Endodermal cell (in vitro differentiated cells): Measurements from ENCODE around the gene SYNDIG1. TPM values are rescaled to one million over a fixed set of nuclear protein-coding genes. Genes with fewer than 3 reads are reported as not detected.

Experiments used
- DNase-seq: peaks from one replicate; pipeline ENCODE4 v3.0.0-alpha.2; 2017
- H3K27ac ChIP-seq: 2 replicates; pipeline ENCODE4 v1.5.1; 2013; ENCODE audit warnings: mild to moderate bottlenecking, low read depth, low read length, moderate library complexity
- H3K27me3 ChIP-seq: 2 replicates; pipeline ENCODE4 v1.6.1; 2013; ENCODE audit warnings: mild to moderate bottlenecking, low read length, moderate library complexity; ENCODE audit not compliant: insufficient read depth, control insufficient read depth, poor library complexity, severe bottlenecking
- H3K36me3 ChIP-seq: 2 replicates; pipeline ENCODE4 v1.7.0; 2013; ENCODE audit warnings: mild to moderate bottlenecking, low read length, moderate library complexity; ENCODE audit not compliant: control insufficient read depth, insufficient read depth
- H3K4me1 ChIP-seq: one replicate; pipeline ENCODE4 v1.7.0; 2013; ENCODE audit warnings: low read length; ENCODE audit not compliant: control insufficient read depth, insufficient read depth
- H3K4me3 ChIP-seq: 2 replicates; pipeline ENCODE4 v1.5.1; 2013; ENCODE audit warnings: mild to moderate bottlenecking, low read length, moderate library complexity
- H3K9ac ChIP-seq: 2 replicates; pipeline ENCODE4 v1.6.1; 2013; ENCODE audit warnings: mild to moderate bottlenecking, low read length, moderate library complexity; ENCODE audit not compliant: poor library complexity, severe bottlenecking; ENCODE audit errors: extremely low read depth
- H3K9me3 ChIP-seq: 2 replicates; pipeline ENCODE4 v1.6.1; 2013; ENCODE audit warnings: mild to moderate bottlenecking, low read length, moderate library complexity; ENCODE audit not compliant: control insufficient read depth
- H3K27ac Mint-ChIP-seq: 2 replicates; pipeline ENCODE4 v1.8.0; 2020; ENCODE audit warnings: mixed read lengths
- H3K27me3 Mint-ChIP-seq: 2 replicates; pipeline ENCODE4 v1.8.0; 2021; ENCODE audit warnings: mild to moderate bottlenecking, mixed read lengths; ENCODE audit not compliant: insufficient read depth
- H3K36me3 Mint-ChIP-seq: 2 replicates; pipeline ENCODE4 v1.8.0; 2020; ENCODE audit warnings: low read depth, mixed read lengths
- H3K4me1 Mint-ChIP-seq: 2 replicates; pipeline ENCODE4 v1.8.0; 2020; ENCODE audit warnings: mixed read lengths
- H3K4me3 Mint-ChIP-seq: 2 replicates; pipeline ENCODE4 v1.8.0; 2020; ENCODE audit warnings: mild to moderate bottlenecking, moderate library complexity, mixed read lengths
- H3K9me3 Mint-ChIP-seq: 2 replicates; pipeline ENCODE4 v1.8.0; 2020; ENCODE audit warnings: mild to moderate bottlenecking, mixed read lengths
- WGBS, 2 experiments: methylation state at CpG; one replicate each; pipeline versions ENCODE4 v1.1.5 to v1.1.7; 2013; ENCODE audit warnings: missing lambda C conversion rate in 2 of 2, mixed read lengths in 1 of 2; ENCODE audit not compliant: insufficient coverage in 1 of 2, insufficient read length in 1 of 2; 5-methylcytosine and 5-hydroxymethylcytosine counted together
- total RNA-seq, 2 donors: library from RNA; stranded (reverse); fragmentation: NEBNext Ultra II Directional in 1 of 2; extraction: Animal tissue kit (Norgen Biotek cat#: 25700) in 1 of 2; gene quantifications; 2 replicates in 1 of 2; 3 replicates in 1 of 2; pipeline ENCODE4 v1.2.1, GENCODE V29; 2021
- TF ChIP-seq, protein P1 (sequence below): fragments of 200-600 bp; sonication (generic); conservative IDR thresholded peaks from 2 replicates; pipeline ENCODE4 v1.5.0; 2021; ENCODE audit warnings: antibody characterized with exemption, mild to moderate bottlenecking

The SYNDIG1 gene
- total RNA-seq, 2 donors from 2014 or later = 5.5 to 6.8 TPM

GRCh38 chr20:24584078-24584477, 114.6 kb downstream of the SYNDIG1 start:
- Histone ChIP-seq H3K4me1 (no peaks in the 10 kb centered on the region), H3K27me3 (no peaks in the 10 kb centered on the region), H3K9ac (no peak overlapping the region), H3K9me3 (no peaks in the 10 kb centered on the region), H3K36me3 (no peaks in the 10 kb centered on the region), H3K27ac (no peak overlapping the region), H3K4me3 (no peak overlapping the region)
- no peak for DNase-seq
- Mint-ChIP-seq H3K4me1 (no peaks in the 10 kb centered on the region), H3K36me3 (no peaks in the 10 kb centered on the region), H3K27me3 (no peaks in the 10 kb centered on the region), H3K9me3 (no peaks in the 10 kb centered on the region), H3K27ac (no peak overlapping the region), H3K4me3 (no peak overlapping the region)
- WGBS, 2 experiments = 92% methylated on average over 9 of the region's 9 CpGs
- TF ChIP-seq, protein P1, sequence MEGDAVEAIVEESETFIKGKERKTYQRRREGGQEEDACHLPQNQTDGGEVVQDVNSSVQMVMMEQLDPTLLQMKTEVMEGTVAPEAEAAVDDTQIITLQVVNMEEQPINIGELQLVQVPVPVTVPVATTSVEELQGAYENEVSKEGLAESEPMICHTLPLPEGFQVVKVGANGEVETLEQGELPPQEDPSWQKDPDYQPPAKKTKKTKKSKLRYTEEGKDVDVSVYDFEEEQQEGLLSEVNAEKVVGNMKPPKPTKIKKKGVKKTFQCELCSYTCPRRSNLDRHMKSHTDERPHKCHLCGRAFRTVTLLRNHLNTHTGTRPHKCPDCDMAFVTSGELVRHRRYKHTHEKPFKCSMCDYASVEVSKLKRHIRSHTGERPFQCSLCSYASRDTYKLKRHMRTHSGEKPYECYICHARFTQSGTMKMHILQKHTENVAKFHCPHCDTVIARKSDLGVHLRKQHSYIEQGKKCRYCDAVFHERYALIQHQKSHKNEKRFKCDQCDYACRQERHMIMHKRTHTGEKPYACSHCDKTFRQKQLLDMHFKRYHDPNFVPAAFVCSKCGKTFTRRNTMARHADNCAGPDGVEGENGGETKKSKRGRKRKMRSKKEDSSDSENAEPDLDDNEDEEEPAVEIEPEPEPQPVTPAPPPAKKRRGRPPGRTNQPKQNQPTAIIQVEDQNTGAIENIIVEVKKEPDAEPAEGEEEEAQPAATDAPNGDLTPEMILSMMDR = no peak

DNA sequence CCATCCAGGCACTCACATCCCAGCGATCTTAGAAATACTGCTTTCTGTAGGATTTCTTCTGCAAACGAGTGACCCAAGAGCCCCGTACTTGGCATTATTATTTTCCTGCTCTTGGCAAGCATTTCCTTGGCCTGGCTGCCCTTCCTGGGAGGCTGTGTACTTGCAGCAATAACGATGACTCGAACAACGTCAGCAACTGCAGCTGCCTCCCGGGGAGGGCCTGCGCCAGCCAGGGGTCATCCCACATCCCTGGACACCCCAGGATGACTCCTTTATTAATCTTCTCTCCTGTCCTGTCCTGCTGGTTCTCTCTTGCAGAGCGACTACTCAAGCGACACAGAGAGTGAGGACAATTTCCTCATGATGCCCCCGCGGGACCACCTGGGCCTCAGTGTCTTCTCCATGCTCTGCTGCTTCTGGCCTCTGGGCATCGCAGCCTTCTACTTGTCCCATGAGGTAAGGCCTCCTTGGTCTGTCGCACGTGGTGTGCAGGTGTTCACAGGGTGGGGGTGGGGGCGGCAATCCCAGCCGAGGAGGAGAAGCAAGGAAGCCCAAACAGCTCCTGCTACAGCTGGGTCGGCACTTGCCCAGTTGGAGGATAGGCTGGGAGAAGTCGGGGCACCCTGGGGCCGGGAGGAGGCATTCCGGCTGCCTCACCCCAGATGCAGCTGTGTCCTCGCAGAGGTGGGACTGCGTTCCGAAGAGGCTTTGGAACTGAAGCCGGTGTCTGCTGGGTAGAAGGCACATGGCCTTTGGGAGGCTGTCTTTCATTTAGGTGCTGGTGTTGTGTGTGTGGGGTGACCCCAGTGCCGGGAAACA, 115.3 kb downstream of the SYNDIG1 start:
- Mint-ChIP-seq H3K27ac (no peak overlapping the region), H3K4me1 (no peaks in the 10 kb centered on the region), H3K9me3 (no peaks in the 10 kb centered on the region), H3K4me3 (no peak overlapping the region), H3K27me3 (no peaks in the 10 kb centered on the region), H3K36me3 (no peaks in the 10 kb centered on the region)
- Histone ChIP-seq H3K27me3 (no peaks in the 10 kb centered on the region), H3K27ac (no peak overlapping the region), H3K36me3 (no peaks in the 10 kb centered on the region), H3K4me1 (no peaks in the 10 kb centered on the region), H3K4me3 (no peak overlapping the region), H3K9ac (no peak overlapping the region), H3K9me3 (no peaks in the 10 kb centered on the region)
- no peak for DNase-seq
- TF ChIP-seq, protein P1 = no peak
- WGBS, 2 experiments = 92 to 93% methylated on average over 11 to 26 of the region's 26 CpGs

DNA sequence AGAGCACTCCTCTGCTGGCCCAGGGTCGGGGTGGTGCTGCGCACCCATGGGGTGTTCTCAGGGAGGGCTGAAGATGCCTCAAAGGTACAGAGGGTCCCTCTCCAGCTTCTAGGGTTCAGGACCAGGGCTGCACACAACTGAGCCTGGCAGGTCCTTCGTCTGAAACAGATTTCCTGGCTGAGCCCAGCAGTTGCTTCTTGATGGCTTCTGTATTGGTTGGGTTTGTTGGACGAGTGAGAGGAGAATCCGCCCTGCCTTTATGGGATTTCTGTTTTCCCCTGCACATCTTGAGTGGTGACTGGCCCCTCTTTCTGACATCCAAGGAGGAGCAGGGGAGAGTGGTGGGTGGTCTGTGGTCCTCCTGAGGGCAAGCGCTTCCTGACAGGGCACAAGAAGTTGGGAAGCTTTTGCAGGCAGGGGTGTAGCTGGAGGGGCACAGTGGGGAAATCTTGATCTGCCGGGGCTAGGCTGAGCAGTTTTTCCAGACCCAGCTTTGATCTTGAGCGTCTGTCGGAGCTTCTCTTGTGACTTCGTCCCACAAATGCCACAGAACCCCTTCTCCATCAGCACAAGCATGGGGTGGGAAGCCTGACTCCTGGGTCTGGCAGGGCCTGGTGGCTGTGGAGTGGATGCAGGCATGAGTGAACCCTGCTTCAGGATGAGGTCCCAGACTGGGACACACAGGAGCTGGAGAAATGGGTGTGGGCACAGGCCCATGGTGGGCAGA, 116.5 kb downstream of the SYNDIG1 start:
- DNase-seq = no peak
- Mint-ChIP-seq H3K36me3 (no peaks in the 10 kb centered on the region), H3K4me1 (no peaks in the 10 kb centered on the region), H3K4me3 (no peak overlapping the region), H3K27ac (no peak overlapping the region), H3K9me3 (no peaks in the 10 kb centered on the region), H3K27me3 (no peaks in the 10 kb centered on the region)
- Histone ChIP-seq H3K9ac (no peak overlapping the region), H3K9me3 (no peaks in the 10 kb centered on the region), H3K27ac (no peak overlapping the region), H3K4me1 (no peaks in the 10 kb centered on the region), H3K4me3 (no peak overlapping the region), H3K27me3 (no peaks in the 10 kb centered on the region), H3K36me3 (no peaks in the 10 kb centered on the region)
- 89 to 100% methylated on average over 4 to 10 of the region's 10 CpGs for WGBS, 2 experiments
- TF ChIP-seq, protein P1 = no peak
